ENCODE measurements around the gene TKTL1. TPM values are rescaled to one million over a fixed set of nuclear protein-coding genes. Genes with fewer than 3 reads are reported as not detected.

The TKTL1 gene
- total and polyA plus RNA-seq, 2 of the 8 experiments (the other 6 are each of a cell fraction or from before 2014, with no cell fraction given) = 0.05 TPM; not detected in 1

- no peaks in the 10 kb centered on the region for H3K4me1 ChIP-seq (replicated peaks in 1 of 4; ENCODE audit: control insufficient read depth in 3 of 4, insufficient read depth in 4 of 4, low read length in 3 of 4)
- no peaks in the 10 kb centered on the region for H3K9me3 ChIP-seq (ENCODE audit: insufficient read depth in 2 of 2, low read depth in 1 of 2, low read length in 1 of 2)
- no peak overlapping the region for H3K27ac ChIP-seq (ENCODE audit: low read depth, low read length)
- ChIA-PET CTCF (ENCODE audit: partially characterized antibody) (interaction anchor here (1.8 to 2.7 kb wide), 2 partner anchors 11 to 13 kb away, joined by 6 to 10 read pairs; partner anchors contain the start of gene FLNA), POLR2A (ENCODE audit: partially characterized antibody) (interaction anchor here (0.7 to 15.6 kb wide), 5 partner anchors 3 to 80 kb away, joined by 3 to 348 read pairs (median 5); partner anchors contain the start of gene RPL10)
- DNase-seq (ENCODE audit: low read depth in 1 of 2, low spot score in 2 of 2) = no peak
- H4K91ac ChIP-seq (replicated peaks; ENCODE audit: insufficient read length, low read length) = no peak overlapping the region
- peaks cover 21 to 50% of the 10 kb centered on the region in 2 experiments for H4K20me1 ChIP-seq (replicated peaks in 1 of 2; ENCODE audit: control insufficient read depth in 1 of 2, insufficient read depth in 2 of 2, low read length in 2 of 2)
- no peak overlapping the region for H3K4me2 ChIP-seq (ENCODE audit: insufficient read depth in 1 of 2, low read depth in 2 of 2, low read length in 2 of 2)
- no peak overlapping the region for H3K23ac ChIP-seq (ENCODE audit: insufficient read length)
- WGBS, 2 experiments (ENCODE audit: extremely low coverage in 1 of 2, insufficient coverage in 1 of 2, insufficient read length in 1 of 2, insufficient replicate concordance in 2 of 2, low coverage in 1 of 2, low lambda C conversion rate in 2 of 2, missing lambda C conversion rate in 1 of 2) = 96% methylated on average over 8 of the region's 30 CpGs; no CpG with 5 or more reads in 1 of the 2 experiments
- H2AK5ac ChIP-seq (ENCODE audit: low read depth, low read length) = no peak overlapping the region
- no peak overlapping the region for H3K14ac ChIP-seq (ENCODE audit: insufficient read length)
- H2BK15ac ChIP-seq (ENCODE audit: low read length) = no peak overlapping the region
- no peak overlapping the region for H3K9ac ChIP-seq (replicated peaks in 1 of 4; ENCODE audit: extremely low read depth in 1 of 4, low read depth in 3 of 4, low read length in 3 of 4)
- H4K5ac ChIP-seq (ENCODE audit: insufficient read length, low read depth, low read length) = no peak overlapping the region
- H3K36me3 ChIP-seq (ENCODE audit: control insufficient read depth in 2 of 4, insufficient read depth in 4 of 4, low read length in 3 of 4) = peaks cover 47 to 94% (median 79%) of the 10 kb centered on the region in 4 experiments
- H3K27me3 ChIP-seq (replicated peaks in 1 of 4; ENCODE audit: control insufficient read depth in 3 of 4, extremely low read depth in 1 of 4, insufficient read depth in 3 of 4, low read length in 3 of 4) = no peaks in the 10 kb centered on the region
- H2AFZ ChIP-seq (ENCODE audit: low read length) = no peak overlapping the region
- H2BK12ac ChIP-seq (ENCODE audit: low read depth, low read length) = no peak overlapping the region
- no peak overlapping the region; the same call in 1 of the 2 replicates for H4K8ac ChIP-seq (ENCODE audit: extremely low read depth, insufficient read depth, low read length)
- no peak overlapping the region for H2BK5ac ChIP-seq (ENCODE audit: low read depth, low read length)
- no peak overlapping the region for H3K56ac ChIP-seq (replicated peaks; ENCODE audit: insufficient read length, low read depth, low read length)
- peaks cover 0 to 24% of the 10 kb centered on the region in 2 experiments; a peak in 2 of 4 replicates for H3K79me2 ChIP-seq (ENCODE audit: control insufficient read depth in 1 of 2, insufficient read depth in 2 of 2, low read length in 2 of 2)
- no peak overlapping the region for H3K4me3 ChIP-seq (ENCODE audit: extremely low read depth in 1 of 4, insufficient read depth in 2 of 4, low read depth in 3 of 4, low read length in 4 of 4)
- peaks cover 3% of the 10 kb centered on the region; the same call in 1 of the 2 replicates for H3K79me1 ChIP-seq (ENCODE audit: low read depth, low read length)
- no peak for FAIRE-seq
- no peak overlapping the region for H2BK20ac ChIP-seq (ENCODE audit: low read length)
- no peak overlapping the region for H3K4ac ChIP-seq (replicated peaks; ENCODE audit: insufficient read length, low read depth, low read length)
- H2BK120ac ChIP-seq (replicated peaks; ENCODE audit: low read depth, low read length) = no peak overlapping the region
- no peaks in the 10 kb centered on the region for H3K23me2 ChIP-seq (ENCODE audit: low read depth, low read length)
- H3K18ac ChIP-seq (ENCODE audit: extremely low read depth, low read length) = no peak overlapping the region
- no peak for TF ChIP-seq CTBP2 (IDR thresholded peaks at IDR 0.05; ENCODE audit: borderline replicate concordance, insufficient read depth, insufficient read length, low read length)
- TF ChIP-seq BCL11A (IDR thresholded peaks at IDR 0.05; ENCODE audit: low read depth in 2 of 2, low read length in 2 of 2) = no peak
- TF ChIP-seq TAF7 (optimal IDR thresholded peaks at IDR 0.05; ENCODE audit: borderline replicate concordance, low read depth, low read length) = no peak
Measured at GRCh38 chrX:154362085-154362742, 66.6 kb downstream of the TKTL1 start.
